H9 (cell line): ENCODE results near the gene AFAP1. TPM values are rescaled to one million over a fixed set of nuclear protein-coding genes. Genes with fewer than 3 reads are reported as not detected.

Source experiments
- DNase-seq: peaks from one replicate; pipeline ENCODE4 v3.0.0-alpha.2; 2017
- H2AFZ ChIP-seq: one replicate; pipeline ENCODE4 v1.6.1; 2013; ENCODE audit warnings: mild to moderate bottlenecking, low read length, control low read depth, moderate library complexity
- H2AK5ac ChIP-seq: 2 replicates; pipeline ENCODE4 v1.6.1; 2013; ENCODE audit warnings: low read length, control low read depth, mixed read lengths; ENCODE audit not compliant: insufficient read length
- H2BK120ac ChIP-seq: one replicate; pipeline ENCODE4 v1.6.1; 2013; ENCODE audit warnings: low read depth, mild to moderate bottlenecking, low read length, control low read depth, inconsistent platforms; ENCODE audit not compliant: poor library complexity, severe bottlenecking
- H2BK12ac ChIP-seq: 2 replicates; pipeline ENCODE4 v1.6.1; 2013; ENCODE audit warnings: low read length, control low read depth, mixed read lengths, low read depth; ENCODE audit not compliant: insufficient read length
- H2BK15ac ChIP-seq: 2 replicates; pipeline ENCODE4 v1.6.1; 2013; ENCODE audit warnings: low read depth, low read length, control low read depth
- H2BK20ac ChIP-seq: one replicate; pipeline ENCODE4 v1.6.1; 2013; ENCODE audit warnings: low read depth, mild to moderate bottlenecking, low read length, control low read depth, inconsistent platforms; ENCODE audit not compliant: poor library complexity, severe bottlenecking
- H2BK5ac ChIP-seq: 2 replicates; pipeline ENCODE4 v1.6.1; 2013; ENCODE audit warnings: low read length, control low read depth, mixed read lengths; ENCODE audit not compliant: insufficient read length
- H3K14ac ChIP-seq: 2 replicates; pipeline ENCODE4 v1.6.1; 2013; ENCODE audit warnings: low read length, control low read depth; ENCODE audit not compliant: insufficient read depth
- H3K18ac ChIP-seq: 2 replicates; pipeline ENCODE4 v1.6.1; 2013; ENCODE audit warnings: low read depth, mild to moderate bottlenecking, mixed read lengths, low read length, control low read depth; ENCODE audit not compliant: insufficient read length
- H3K23ac ChIP-seq: 2 replicates; pipeline ENCODE4 v1.6.1; 2013; ENCODE audit warnings: low read length, control low read depth, mixed read lengths, low read depth; ENCODE audit not compliant: insufficient read length
- H3K23me2 ChIP-seq: 2 replicates; pipeline ENCODE4 v1.6.1; 2013; ENCODE audit warnings: low read depth, mild to moderate bottlenecking, mixed read lengths, low read length, control low read depth; ENCODE audit not compliant: insufficient read length, poor library complexity, severe bottlenecking
- H3K27ac ChIP-seq: 2 replicates; pipeline ENCODE4 v1.5.1; 2013; ENCODE audit warnings: low read length, control low read depth, mixed read lengths, low read depth; ENCODE audit not compliant: insufficient read length
- H3K27me3 ChIP-seq: 2 replicates; pipeline ENCODE4 v1.6.1; 2013; ENCODE audit warnings: low read length, control low read depth, inconsistent platforms; ENCODE audit not compliant: insufficient read depth
- H3K4ac ChIP-seq: 2 replicates; pipeline ENCODE4 v1.6.1; 2013; ENCODE audit warnings: low read depth, mild to moderate bottlenecking, control low read depth, inconsistent platforms, low read length, moderate library complexity
- H3K4me1 ChIP-seq: 2 replicates; pipeline ENCODE4 v1.6.1; 2013; ENCODE audit warnings: low read length, control low read depth, inconsistent platforms; ENCODE audit not compliant: insufficient read depth
- H3K4me2 ChIP-seq: 2 replicates; pipeline ENCODE4 v1.6.1; 2013; ENCODE audit warnings: low read length, control low read depth, mixed read lengths; ENCODE audit not compliant: insufficient read length, insufficient read depth
- H3K56ac ChIP-seq: 2 replicates; pipeline ENCODE4 v1.6.1; 2013; ENCODE audit warnings: low read depth, mild to moderate bottlenecking, mixed read lengths, low read length, control low read depth; ENCODE audit not compliant: insufficient read length
- H3K79me1 ChIP-seq: 2 replicates; pipeline ENCODE4 v1.6.1; 2013; ENCODE audit warnings: low read depth, mild to moderate bottlenecking, moderate library complexity, low read length, control low read depth, inconsistent platforms; ENCODE audit not compliant: insufficient read depth, poor library complexity, severe bottlenecking
- H3K79me2 ChIP-seq: 2 replicates; pipeline ENCODE4 v1.6.1; 2013; ENCODE audit warnings: low read length, control low read depth, inconsistent platforms; ENCODE audit not compliant: insufficient read depth
- H3K9ac ChIP-seq: 2 replicates; pipeline ENCODE4 v1.6.1; 2013; ENCODE audit warnings: low read length, control low read depth, mixed read lengths; ENCODE audit not compliant: insufficient read length; ENCODE audit errors: extremely low read depth
- H3K9me3 ChIP-seq: one replicate; pipeline ENCODE4 v1.6.1; 2013; ENCODE audit warnings: low read depth, low read length, inconsistent platforms; ENCODE audit not compliant: control insufficient read depth
- H3T11ph ChIP-seq: one replicate; pipeline ENCODE4 v1.6.1; 2013; ENCODE audit warnings: mild to moderate bottlenecking, low read length, control low read depth, inconsistent platforms
- H4K20me1 ChIP-seq: one replicate; pipeline ENCODE4 v1.6.1; 2013; ENCODE audit not compliant: control insufficient read depth, insufficient read length, insufficient read depth
- H4K5ac ChIP-seq: 2 replicates; pipeline ENCODE4 v1.6.1; 2013; ENCODE audit warnings: low read depth, mild to moderate bottlenecking, mixed read lengths, low read length, control low read depth; ENCODE audit not compliant: insufficient read length
- H4K8ac ChIP-seq: replicated peaks from 2 replicates; pipeline ENCODE4 v1.6.1; 2013; ENCODE audit warnings: low read length, control low read depth, mixed read lengths, low read depth; ENCODE audit not compliant: insufficient read length
- H4K91ac ChIP-seq: 2 replicates; pipeline ENCODE4 v1.6.1; 2013; ENCODE audit warnings: low read depth, mild to moderate bottlenecking, moderate library complexity, mixed read lengths, low read length, control low read depth; ENCODE audit not compliant: insufficient read length
- H3K27ac Mint-ChIP-seq, 3 experiments: 2 replicates in 2 of 3; 3 replicates in 1 of 3; pipeline ENCODE4 v1.8.0; 2020 to 2021; ENCODE audit warnings: mixed read lengths in 3 of 3, mild to moderate bottlenecking in 1 of 3, moderate library complexity in 1 of 3
- H3K27me3 Mint-ChIP-seq: 2 replicates; pipeline ENCODE4 v1.8.0; 2021; ENCODE audit warnings: low read depth, mild to moderate bottlenecking, moderate library complexity, mixed read lengths
- H3K36me3 Mint-ChIP-seq, 3 experiments: 2 replicates in 2 of 3; 3 replicates in 1 of 3; pipeline ENCODE4 v1.8.0; 2020 to 2021; ENCODE audit warnings: low read depth in 3 of 3, mixed read lengths in 3 of 3; ENCODE audit not compliant: insufficient read depth in 1 of 3
- H3K4me1 Mint-ChIP-seq, 2 experiments: 2 replicates each; pipeline ENCODE4 v1.8.0; 2020; ENCODE audit warnings: mixed read lengths in 2 of 2
- H3K4me3 Mint-ChIP-seq, 2 experiments: 2 replicates in 1 of 2; 3 replicates in 1 of 2; pipeline ENCODE4 v1.8.0; 2020 to 2021; ENCODE audit warnings: mild to moderate bottlenecking in 2 of 2, mixed read lengths in 2 of 2, moderate library complexity in 1 of 2
- H3K9me3 Mint-ChIP-seq, 2 experiments: 2 replicates in 1 of 2; 3 replicates in 1 of 2; pipeline ENCODE4 v1.8.0; 2020; ENCODE audit warnings: mild to moderate bottlenecking in 2 of 2, mixed read lengths in 2 of 2, moderate library complexity in 1 of 2
- WGBS: extraction: QIAGEN DNeasy Blood & Tissue Kit; methylation state at CpG from one replicate; pipeline ENCODE4 v1.1.7; 2013; ENCODE audit warnings: missing lambda C conversion rate, low lambda C conversion rate, mixed read lengths; ENCODE audit not compliant: insufficient read length; ENCODE audit errors: extremely low coverage; 5-methylcytosine and 5-hydroxymethylcytosine counted together
- total RNA-seq: library from RNA; stranded (reverse); gene quantifications from 2 replicates; pipeline ENCODE4 v1.2.1, GENCODE V29; 2021
- TF ChIP-seq, protein P1 (sequence below): fragments of 200-600 bp; sonication (generic); conservative IDR thresholded peaks from 3 replicates; pipeline ENCODE4 v1.8.0; 2021; ENCODE audit warnings: antibody characterized with exemption, mild to moderate bottlenecking

Gene AFAP1
- total RNA-seq, 1 experiment from 2014 or later: 6.5 TPM

DNA sequence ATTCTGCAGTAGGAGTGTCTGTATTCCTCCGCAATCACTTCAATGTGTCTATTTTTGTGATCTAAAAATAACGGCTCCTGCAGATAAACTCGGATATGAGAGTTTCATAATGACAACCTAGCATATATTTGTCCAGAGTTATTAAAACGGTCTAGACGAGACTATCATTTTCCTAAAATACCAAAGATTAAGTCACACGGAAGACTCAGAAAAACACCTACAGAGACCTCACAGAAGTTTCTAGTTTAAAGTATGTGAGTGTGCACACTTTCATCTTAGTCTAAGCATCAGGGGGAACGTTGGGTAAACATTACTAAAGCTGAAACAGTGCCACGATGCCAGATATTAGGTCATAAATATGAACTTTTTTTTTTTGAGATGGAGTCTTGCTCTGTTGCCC is 156.9 kb downstream of the AFAP1 start:
- DNase-seq: no peak
- WGBS: no CpG with 5 or more reads among the region's 8 CpGs

More for the DNA sequence above, 156.9 kb downstream of the AFAP1 start:
- Histone ChIP-seq H3K79me2 (no peaks in the 10 kb centered on the region), H2BK120ac (no peak overlapping the region), H2BK5ac (no peak overlapping the region), H4K20me1 (no peaks in the 10 kb centered on the region), H3K23me2 (no peaks in the 10 kb centered on the region), H3K4ac (no peak overlapping the region), H3K14ac (no peak overlapping the region), H3K79me1 (no peaks in the 10 kb centered on the region), H2BK20ac (no peak overlapping the region), H3K4me2 (no peak overlapping the region), H3K27me3 (no peaks in the 10 kb centered on the region), H2BK15ac (no peak overlapping the region), H2BK12ac (no peak overlapping the region), H3K18ac (no peak overlapping the region), H3K9me3 (no peaks in the 10 kb centered on the region), H4K91ac (no peak overlapping the region), H2AK5ac (no peak overlapping the region), H3K4me1 (no peaks in the 10 kb centered on the region), H2AFZ (no peak overlapping the region), H3K23ac (no peak overlapping the region), H3T11ph (no peak overlapping the region), H4K8ac (no peak overlapping the region), H3K27ac (no peak overlapping the region), H3K56ac (no peak overlapping the region), H3K9ac (no peak overlapping the region), H4K5ac (no peak overlapping the region)
- H3K27ac Mint-ChIP-seq: no peak overlapping the region
- TF ChIP-seq, protein P1, sequence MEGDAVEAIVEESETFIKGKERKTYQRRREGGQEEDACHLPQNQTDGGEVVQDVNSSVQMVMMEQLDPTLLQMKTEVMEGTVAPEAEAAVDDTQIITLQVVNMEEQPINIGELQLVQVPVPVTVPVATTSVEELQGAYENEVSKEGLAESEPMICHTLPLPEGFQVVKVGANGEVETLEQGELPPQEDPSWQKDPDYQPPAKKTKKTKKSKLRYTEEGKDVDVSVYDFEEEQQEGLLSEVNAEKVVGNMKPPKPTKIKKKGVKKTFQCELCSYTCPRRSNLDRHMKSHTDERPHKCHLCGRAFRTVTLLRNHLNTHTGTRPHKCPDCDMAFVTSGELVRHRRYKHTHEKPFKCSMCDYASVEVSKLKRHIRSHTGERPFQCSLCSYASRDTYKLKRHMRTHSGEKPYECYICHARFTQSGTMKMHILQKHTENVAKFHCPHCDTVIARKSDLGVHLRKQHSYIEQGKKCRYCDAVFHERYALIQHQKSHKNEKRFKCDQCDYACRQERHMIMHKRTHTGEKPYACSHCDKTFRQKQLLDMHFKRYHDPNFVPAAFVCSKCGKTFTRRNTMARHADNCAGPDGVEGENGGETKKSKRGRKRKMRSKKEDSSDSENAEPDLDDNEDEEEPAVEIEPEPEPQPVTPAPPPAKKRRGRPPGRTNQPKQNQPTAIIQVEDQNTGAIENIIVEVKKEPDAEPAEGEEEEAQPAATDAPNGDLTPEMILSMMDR: no peak
- H3K36me3 Mint-ChIP-seq: peaks cover 6 to 27% (median 24%) of the 10 kb centered on the region in 3 experiments
- no peaks in the 10 kb centered on the region for H3K9me3 Mint-ChIP-seq
- no peaks in the 10 kb centered on the region; a peak in 1 of 4 replicates for H3K4me1 Mint-ChIP-seq
- H3K27me3 Mint-ChIP-seq: no peaks in the 10 kb centered on the region
- H3K4me3 Mint-ChIP-seq: no peak overlapping the region
